Activated B cell treated with CpG ODN at 0.5 μM for 24 hours (primary cell): ENCODE data around the gene TENT5A. TPM values are rescaled to one million over a fixed set of nuclear protein-coding genes. Genes with fewer than 3 reads are reported as not detected.
"Not testable (repeated sequence)": the region's sequence is repeated elsewhere in the genome, so short reads cannot be mapped to it uniquely, and the experiment has no call there.

Experiments
- ATAC-seq: fragments of 200-7000 bp; cut with Tn5 transposase; one replicate; pipeline ENCODE4 v1.10.0; 2021; ENCODE audit warnings: low read depth, mild to moderate bottlenecking, moderate library complexity
- CTCF ChIA-PET: fragments of 350-600 bp; sonication (Branson Sonifier 250); formaldehyde crosslinking; loops from one replicate; lab custom pipeline; 2021; ENCODE audit warnings: antibody characterized with exemption; lab: Charles Lee
- POLR2A ChIA-PET: fragments of 350-600 bp; sonication (Branson Sonifier 250); formaldehyde crosslinking; loops from one replicate; lab custom pipeline; 2021; ENCODE audit warnings: antibody characterized with exemption; lab: Charles Lee
- DNase-seq: peaks from one replicate; pipeline ENCODE4 v3.0.0; 2022
- H3K27ac Mint-ChIP-seq: one replicate; pipeline ENCODE4 v1.8.0; 2020; ENCODE audit warnings: mixed read lengths
- H3K27me3 Mint-ChIP-seq: one replicate; pipeline ENCODE4 v1.8.0; 2021; ENCODE audit warnings: mixed read lengths
- H3K36me3 Mint-ChIP-seq: one replicate; pipeline ENCODE4 v1.8.0; 2021; ENCODE audit warnings: low read depth, mixed read lengths
- H3K4me1 Mint-ChIP-seq: one replicate; pipeline ENCODE4 v1.8.0; 2021; ENCODE audit warnings: mixed read lengths
- H3K4me3 Mint-ChIP-seq: one replicate; pipeline ENCODE4 v1.8.0; 2020; ENCODE audit warnings: mild to moderate bottlenecking, mixed read lengths
- H3K9me3 Mint-ChIP-seq: one replicate; pipeline ENCODE4 v1.8.0; 2020; ENCODE audit warnings: mixed read lengths
- intact Hi-C: fragments of 100-400 bp; cut with micrococcal nuclease; formaldehyde crosslinking; loops from one replicate; pipeline ENCODE4 v1.15.1; 2024
- total RNA-seq: library from RNA; stranded (reverse); gene quantifications from 2 replicates; pipeline ENCODE4 v1.2.3, GENCODE V29; 2022
- TF ChIP-seq, protein P1 (sequence below): fragments of 200-600 bp; IDR thresholded peaks from one replicate; pipeline ENCODE4 v1.8.0; 2022; ENCODE audit warnings: antibody characterized with exemption, mild to moderate bottlenecking

TENT5A gene
- total RNA-seq, 1 donor from 2014 or later = 7.5 TPM

DNA sequence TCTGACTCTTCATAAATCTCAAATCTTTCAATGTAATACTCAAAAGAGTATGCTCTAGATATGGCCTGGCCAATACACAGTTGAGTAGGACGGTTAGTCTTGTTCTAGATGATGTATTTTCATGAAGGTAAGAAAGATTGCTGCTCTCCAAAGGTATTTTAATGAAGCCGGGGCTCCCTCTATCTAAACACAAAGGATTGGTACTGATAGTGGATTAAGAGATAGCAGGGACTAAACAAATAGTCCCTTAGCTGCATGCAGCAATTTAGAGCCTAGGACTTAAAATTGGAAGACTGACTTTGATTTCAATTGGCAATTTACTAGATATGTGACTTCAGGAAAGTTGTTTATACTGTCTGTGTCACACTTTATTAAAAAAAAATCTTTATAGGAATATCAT is 31.4 kb upstream of the TENT5A start:
- peaks cover 5% of the 10 kb centered on the region for H3K9me3 Mint-ChIP-seq
- ChIA-PET CTCF (no interaction called here), POLR2A (no interaction called here)
- TF ChIP-seq, protein P1, sequence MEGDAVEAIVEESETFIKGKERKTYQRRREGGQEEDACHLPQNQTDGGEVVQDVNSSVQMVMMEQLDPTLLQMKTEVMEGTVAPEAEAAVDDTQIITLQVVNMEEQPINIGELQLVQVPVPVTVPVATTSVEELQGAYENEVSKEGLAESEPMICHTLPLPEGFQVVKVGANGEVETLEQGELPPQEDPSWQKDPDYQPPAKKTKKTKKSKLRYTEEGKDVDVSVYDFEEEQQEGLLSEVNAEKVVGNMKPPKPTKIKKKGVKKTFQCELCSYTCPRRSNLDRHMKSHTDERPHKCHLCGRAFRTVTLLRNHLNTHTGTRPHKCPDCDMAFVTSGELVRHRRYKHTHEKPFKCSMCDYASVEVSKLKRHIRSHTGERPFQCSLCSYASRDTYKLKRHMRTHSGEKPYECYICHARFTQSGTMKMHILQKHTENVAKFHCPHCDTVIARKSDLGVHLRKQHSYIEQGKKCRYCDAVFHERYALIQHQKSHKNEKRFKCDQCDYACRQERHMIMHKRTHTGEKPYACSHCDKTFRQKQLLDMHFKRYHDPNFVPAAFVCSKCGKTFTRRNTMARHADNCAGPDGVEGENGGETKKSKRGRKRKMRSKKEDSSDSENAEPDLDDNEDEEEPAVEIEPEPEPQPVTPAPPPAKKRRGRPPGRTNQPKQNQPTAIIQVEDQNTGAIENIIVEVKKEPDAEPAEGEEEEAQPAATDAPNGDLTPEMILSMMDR = no peak
- intact Hi-C loops = no loop called here
- peaks cover 4% of the 10 kb centered on the region for H3K27me3 Mint-ChIP-seq
- DNase-seq = no peak
- no peaks in the 10 kb centered on the region for H3K36me3 Mint-ChIP-seq
- no peaks in the 10 kb centered on the region for H3K4me1 Mint-ChIP-seq
- ATAC-seq = no peak
- no peak overlapping the region for H3K27ac Mint-ChIP-seq
- H3K4me3 Mint-ChIP-seq = no peak overlapping the region

DNA sequence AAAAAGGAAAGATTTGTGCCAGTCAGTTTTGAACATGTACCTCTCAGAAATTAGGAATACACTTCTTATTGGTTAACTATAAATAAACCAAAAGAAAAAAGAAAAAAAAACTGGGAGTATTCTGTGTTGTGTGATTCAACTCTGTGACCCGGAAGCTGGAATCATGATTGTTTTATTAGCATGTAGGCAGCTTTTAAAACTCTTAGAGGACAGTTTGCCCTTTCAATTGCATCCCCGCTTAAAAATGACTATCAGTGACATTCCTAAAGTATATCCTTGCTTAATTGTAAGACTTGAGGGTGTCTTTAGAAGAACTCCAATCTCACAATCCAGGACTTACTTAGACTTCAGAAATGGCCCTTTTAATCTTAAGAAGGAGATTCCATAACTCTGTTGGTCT is 29.1 kb upstream of the TENT5A start:
- H3K4me3 Mint-ChIP-seq = no peak overlapping the region
- ChIA-PET CTCF (no interaction called here), POLR2A (no interaction called here)
- TF ChIP-seq, protein P1 = no peak
- H3K9me3 Mint-ChIP-seq = peaks cover 5% of the 10 kb centered on the region
- no peak for ATAC-seq
- H3K36me3 Mint-ChIP-seq = no peaks in the 10 kb centered on the region
- peaks cover 4% of the 10 kb centered on the region for H3K27me3 Mint-ChIP-seq
- intact Hi-C loops = no loop called here
- no peak for DNase-seq
- H3K4me1 Mint-ChIP-seq = no peaks in the 10 kb centered on the region
- no peak overlapping the region for H3K27ac Mint-ChIP-seq

DNA sequence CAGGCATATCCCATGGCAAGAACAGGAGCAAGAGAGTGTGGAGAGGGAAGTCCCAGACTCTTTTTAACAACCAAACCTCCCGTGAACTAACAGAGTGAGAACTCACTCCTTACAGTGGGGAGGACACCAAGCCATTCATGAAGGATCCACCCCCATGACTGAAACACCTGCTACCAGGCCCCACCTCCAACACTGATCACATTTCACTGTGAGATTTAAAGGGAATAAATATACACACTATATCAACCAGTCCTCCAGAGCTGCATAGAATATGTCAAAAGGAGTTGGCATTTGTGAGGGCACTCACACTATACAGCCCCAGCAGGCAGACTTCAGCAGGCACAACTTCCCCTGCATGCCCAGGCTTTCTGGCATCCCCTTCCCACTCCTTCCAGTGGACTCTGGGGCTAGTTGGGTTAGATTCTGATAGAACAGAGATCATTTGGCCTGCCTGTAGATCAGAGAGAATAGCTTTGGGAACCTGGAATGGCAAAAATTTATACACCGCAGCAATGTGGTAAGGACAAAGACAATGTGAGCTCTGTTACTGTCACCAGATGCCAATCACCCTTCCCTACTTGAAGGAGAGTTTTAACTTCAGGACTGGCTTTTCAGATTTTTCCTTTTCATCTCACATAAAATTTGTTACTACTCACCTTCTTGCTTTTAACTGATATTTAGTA is 25.2 kb upstream of the TENT5A start:
- DNase-seq = no peak
- Mint-ChIP-seq H3K27me3 (peaks cover 4% of the 10 kb centered on the region), H3K36me3 (no peaks in the 10 kb centered on the region), H3K4me1 (no peaks in the 10 kb centered on the region), H3K9me3 (peaks cover 5% of the 10 kb centered on the region), H3K4me3 (no peak overlapping the region), H3K27ac (no peak overlapping the region)
- intact Hi-C loops = no loop called here
- ChIA-PET POLR2A (no interaction called here), CTCF (no interaction called here)
- ATAC-seq = no peak
- TF ChIP-seq, protein P1 = no peak

DNA sequence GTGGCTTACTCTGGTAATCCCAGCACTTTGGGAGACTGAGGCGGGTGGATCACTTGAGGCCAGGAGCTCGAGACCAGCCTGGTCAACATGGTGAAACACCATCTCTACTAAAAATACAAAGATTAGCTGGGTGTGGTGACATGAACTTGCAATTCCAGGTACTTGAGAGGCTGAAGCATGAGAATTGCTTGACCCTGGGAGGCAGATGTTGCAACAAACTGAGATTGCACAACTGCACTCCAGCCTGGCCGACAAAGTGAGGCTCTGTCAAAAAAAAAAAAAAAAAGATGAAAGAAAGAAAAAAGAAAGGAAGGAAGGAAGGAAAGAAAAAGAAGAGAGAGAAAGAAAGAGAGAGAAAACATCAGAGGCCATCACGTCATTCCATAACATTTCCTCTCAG is 23.7 kb upstream of the TENT5A start:
- DNase-seq, CTCF ChIA-PET, H3K9me3 Mint-ChIP-seq, intact Hi-C loops, POLR2A ChIA-PET, H3K4me1 Mint-ChIP-seq, ATAC-seq, H3K4me3 Mint-ChIP-seq, H3K27me3 Mint-ChIP-seq, H3K36me3 Mint-ChIP-seq, H3K27ac Mint-ChIP-seq: not testable (repeated sequence)

DNA sequence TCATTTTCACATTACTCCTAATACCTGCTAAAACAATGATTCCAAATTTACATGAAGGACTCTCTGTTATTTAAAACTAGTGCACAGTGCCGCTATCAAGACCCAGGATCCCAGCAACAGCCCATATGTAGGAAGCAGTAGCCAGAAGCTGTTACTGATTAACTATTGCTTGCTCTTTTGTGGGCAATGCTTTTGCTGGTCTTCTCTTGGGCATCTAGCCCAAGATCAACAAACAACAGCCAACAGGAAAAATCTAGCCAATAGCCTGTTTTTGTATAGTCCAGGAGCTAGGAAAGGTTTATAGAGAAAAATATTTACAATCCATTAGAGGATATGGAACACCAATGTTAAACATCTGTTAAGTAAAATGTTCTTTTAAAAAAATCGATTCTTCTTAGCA is 22.1 kb upstream of the TENT5A start:
- no peak for DNase-seq
- intact Hi-C loops = no loop called here
- H3K36me3 Mint-ChIP-seq = no peaks in the 10 kb centered on the region
- H3K9me3 Mint-ChIP-seq = no peaks in the 10 kb centered on the region
- TF ChIP-seq, protein P1 = no peak
- CTCF ChIA-PET = no interaction called here
- H3K4me1 Mint-ChIP-seq = no peaks in the 10 kb centered on the region
- no peaks in the 10 kb centered on the region for H3K27me3 Mint-ChIP-seq
- no peak overlapping the region for H3K4me3 Mint-ChIP-seq
- POLR2A ChIA-PET = no interaction called here
- no peak for ATAC-seq
- H3K27ac Mint-ChIP-seq = no peak overlapping the region

DNA sequence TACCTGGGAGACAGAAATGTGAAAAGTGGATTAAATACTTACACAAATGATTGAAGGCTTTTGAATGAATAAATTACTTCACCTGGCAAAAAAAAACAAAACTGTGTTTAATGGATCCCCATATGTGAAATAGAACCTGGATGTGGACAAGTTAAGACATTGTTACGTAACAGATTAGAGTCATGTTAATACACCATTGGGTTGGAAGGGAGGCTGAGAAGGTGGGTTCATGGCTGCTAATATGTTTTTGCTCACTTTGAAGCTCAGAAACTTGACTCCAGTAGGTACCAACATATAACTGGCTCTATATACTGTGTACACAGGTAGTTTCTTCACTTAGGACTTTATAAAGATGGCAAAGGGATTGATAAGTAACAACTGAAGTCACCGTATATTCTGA is 21.4 kb upstream of the TENT5A start:
- DNase-seq (no peak), ATAC-seq (no peak)
- CTCF ChIA-PET = no interaction called here
- TF ChIP-seq, protein P1 = no peak
- no peaks in the 10 kb centered on the region for H3K27me3 Mint-ChIP-seq
- H3K4me3 Mint-ChIP-seq = no peak overlapping the region
- H3K9me3 Mint-ChIP-seq = no peaks in the 10 kb centered on the region
- no peaks in the 10 kb centered on the region for H3K36me3 Mint-ChIP-seq
- H3K27ac Mint-ChIP-seq = no peak overlapping the region
- POLR2A ChIA-PET = no interaction called here
- intact Hi-C loops = no loop called here
- no peaks in the 10 kb centered on the region for H3K4me1 Mint-ChIP-seq
